Lower leg skin (tissue), 4 donors: ENCODE results near the gene ART4. TPM values are rescaled to one million over a fixed set of nuclear protein-coding genes. Genes with fewer than 3 reads are reported as not detected.

Experiments
- DNase-seq, 2 donors: peaks; one replicate each; pipeline ENCODE4 v3.0.0-alpha.2; 2019; ENCODE audit warnings: low spot score in 2 of 2
- H3K4me3 ChIP-seq: fragments of 200-600 bp; sonication (generic); 2 replicates; pipeline ENCODE4 v1.5.1; 2017; ENCODE audit warnings: mild to moderate bottlenecking, low read depth; ENCODE audit not compliant: poor library complexity, severe bottlenecking
- POLR2A ChIP-seq, 2 donors: fragments of 450-650 bp; IDR thresholded peaks; one replicate each; pipeline ENCODE4 v1.6.1; 2016 to 2017; ENCODE audit warnings: antibody characterized with exemption in 2 of 2, mild to moderate bottlenecking in 1 of 2, moderate library complexity in 1 of 2
- WGBS, 2 donors: methylation state at CpG; one replicate each; pipeline ENCODE4 v1.1.5; 2018; 5-methylcytosine and 5-hydroxymethylcytosine counted together
- intact Hi-C: fragments of 100-400 bp; cut with DNase I; formaldehyde crosslinking; loops from one replicate; pipeline ENCODE4 v1.15.0; 2023; ENCODE audit warnings: low total_unique reads
- total RNA-seq, 4 donors: library from RNA; depleted of rRNA; stranded (reverse); fragments of >200 nt; gene quantifications; one replicate each; pipeline ENCODE4 v1.1.0, GENCODE V29; 2016
- TF ChIP-seq, protein P1 (sequence below), 3 donors: fragments of 450-650 bp; IDR thresholded peaks; one replicate each; pipeline ENCODE4 v1.5.1; 2016; ENCODE audit warnings: antibody characterized with exemption in 3 of 3, mild to moderate bottlenecking in 3 of 3, moderate library complexity in 2 of 3

ART4 gene
- total RNA-seq, 4 donors from 2014 or later: 0.17 to 0.42 (median 0.17) TPM; not detected in 1

GRCh38 chr12:14836336-14837210 is 6.8 kb downstream of the ART4 start:
- no peak for TF ChIP-seq POLR2A (IDR thresholded peaks at IDR 0.05)
- TF ChIP-seq, protein P1, sequence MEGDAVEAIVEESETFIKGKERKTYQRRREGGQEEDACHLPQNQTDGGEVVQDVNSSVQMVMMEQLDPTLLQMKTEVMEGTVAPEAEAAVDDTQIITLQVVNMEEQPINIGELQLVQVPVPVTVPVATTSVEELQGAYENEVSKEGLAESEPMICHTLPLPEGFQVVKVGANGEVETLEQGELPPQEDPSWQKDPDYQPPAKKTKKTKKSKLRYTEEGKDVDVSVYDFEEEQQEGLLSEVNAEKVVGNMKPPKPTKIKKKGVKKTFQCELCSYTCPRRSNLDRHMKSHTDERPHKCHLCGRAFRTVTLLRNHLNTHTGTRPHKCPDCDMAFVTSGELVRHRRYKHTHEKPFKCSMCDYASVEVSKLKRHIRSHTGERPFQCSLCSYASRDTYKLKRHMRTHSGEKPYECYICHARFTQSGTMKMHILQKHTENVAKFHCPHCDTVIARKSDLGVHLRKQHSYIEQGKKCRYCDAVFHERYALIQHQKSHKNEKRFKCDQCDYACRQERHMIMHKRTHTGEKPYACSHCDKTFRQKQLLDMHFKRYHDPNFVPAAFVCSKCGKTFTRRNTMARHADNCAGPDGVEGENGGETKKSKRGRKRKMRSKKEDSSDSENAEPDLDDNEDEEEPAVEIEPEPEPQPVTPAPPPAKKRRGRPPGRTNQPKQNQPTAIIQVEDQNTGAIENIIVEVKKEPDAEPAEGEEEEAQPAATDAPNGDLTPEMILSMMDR (IDR thresholded peaks at IDR 0.05): no peak
- intact Hi-C loops: no loop called here
- no peak overlapping the region for H3K4me3 ChIP-seq
- WGBS, 2 donors: 69 to 72% methylated on average over 7 of the region's 7 CpGs
- DNase-seq: no peak

DNA sequence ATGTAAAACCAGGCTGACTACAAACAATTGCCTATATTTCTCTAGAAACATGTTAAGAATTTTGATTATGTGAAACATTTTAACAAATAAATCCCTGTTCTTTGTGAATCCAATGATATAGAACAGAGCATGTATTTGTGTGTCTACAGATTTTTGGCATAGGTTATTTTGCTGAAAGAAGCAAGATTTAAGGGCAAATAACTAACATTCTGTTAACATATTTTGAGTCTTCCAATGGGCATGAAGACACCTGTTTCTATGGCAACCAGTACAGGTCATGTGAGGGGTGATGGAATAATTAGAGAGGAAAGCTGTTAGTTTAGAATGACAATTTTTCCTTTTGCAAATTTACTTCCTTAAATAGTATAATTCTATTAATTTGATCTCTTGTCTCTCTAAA is 8.8 kb downstream of the ART4 start:
- H3K4me3 ChIP-seq: no peak overlapping the region
- no peak for DNase-seq
- TF ChIP-seq, protein P1 (IDR thresholded peaks at IDR 0.05): no peak
- TF ChIP-seq POLR2A (IDR thresholded peaks at IDR 0.05): no peak
- intact Hi-C loops: no loop called here

- DNase-seq: no peak
- 39 to 44% methylated on average over 1 of the region's 1 CpG for WGBS, 2 donors
- TF ChIP-seq, protein P1 (IDR thresholded peaks at IDR 0.05): no peak
- no peak for TF ChIP-seq POLR2A (IDR thresholded peaks at IDR 0.05)
- no peak overlapping the region for H3K4me3 ChIP-seq
- intact Hi-C loops: no loop called here
Observed at GRCh38 chr12:14833952-14834351, 9.4 kb downstream of the ART4 start.

DNA sequence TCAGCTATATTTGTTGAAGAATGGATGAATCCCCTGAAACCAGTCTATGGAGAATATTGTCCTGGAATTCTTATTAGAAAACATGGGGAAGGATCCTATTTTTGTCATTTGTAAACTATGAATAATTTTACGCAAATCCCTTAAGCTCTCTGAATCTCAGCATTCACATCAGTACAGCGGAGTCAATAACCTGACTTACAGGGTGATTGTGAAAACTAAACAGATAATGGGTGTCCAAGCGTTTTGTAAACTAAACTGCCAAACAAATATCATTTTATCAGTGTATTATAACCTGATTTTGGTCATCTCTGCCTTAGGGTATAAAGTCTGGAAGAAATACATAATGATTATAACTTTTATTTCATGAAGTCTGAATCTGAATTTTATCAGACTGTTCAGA is 10.0 kb downstream of the ART4 start:
- no peak for DNase-seq
- TF ChIP-seq, protein P1 (IDR thresholded peaks at IDR 0.05): no peak
- no peak for TF ChIP-seq POLR2A (IDR thresholded peaks at IDR 0.05)

DNA sequence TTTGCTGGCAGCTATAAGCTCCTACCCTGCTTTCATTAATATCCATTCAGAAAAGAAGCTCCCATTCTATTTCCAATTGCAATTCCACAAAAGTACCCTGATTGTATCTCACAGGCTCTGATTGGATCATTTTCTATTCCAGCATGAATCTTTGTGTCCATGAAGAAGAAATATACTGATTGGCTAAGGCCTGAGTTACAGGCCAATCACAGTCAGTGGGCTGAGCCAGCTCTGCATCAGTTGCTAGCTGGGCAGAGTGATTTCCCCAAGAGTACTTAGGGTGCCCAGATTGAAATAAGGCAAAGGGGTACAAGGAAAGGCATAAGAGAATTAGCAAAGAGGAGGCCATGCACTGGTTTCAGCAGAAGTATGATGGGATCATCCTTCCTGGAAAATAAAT is 14.4 kb downstream of the ART4 start:
- no peak for DNase-seq
- H3K4me3 ChIP-seq: no peak overlapping the region
- no peak for TF ChIP-seq POLR2A (IDR thresholded peaks at IDR 0.05)
- TF ChIP-seq, protein P1 (IDR thresholded peaks at IDR 0.05): no peak
- intact Hi-C loops: no loop called here

More for the DNA sequence above, 10.0 kb downstream of the ART4 start:
- WGBS, 2 donors: 80 to 89% methylated on average over 3 of the region's 3 CpGs
- no peak overlapping the region for H3K4me3 ChIP-seq
- intact Hi-C loops: no loop called here

DNA sequence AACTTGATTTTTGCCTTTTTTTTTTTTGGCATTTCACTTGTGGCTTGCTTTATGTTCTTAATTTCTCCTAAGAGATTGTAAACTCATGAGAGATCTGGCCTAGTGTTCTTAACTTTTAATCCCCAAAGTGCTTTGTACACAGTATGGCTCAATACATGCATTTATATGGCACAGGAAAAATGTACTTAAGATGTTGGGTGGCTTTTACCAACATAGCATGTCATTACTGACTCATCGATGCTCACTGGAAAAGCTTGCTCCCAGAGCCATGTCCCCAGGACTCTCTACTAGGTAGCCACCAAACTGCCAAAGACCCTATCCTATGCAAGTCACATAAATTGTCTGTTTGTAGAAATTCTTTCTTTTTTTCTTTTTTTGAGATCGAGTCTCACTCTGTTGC is 16.3 kb downstream of the ART4 start:
- intact Hi-C loops: no loop called here
- TF ChIP-seq, protein P1 (IDR thresholded peaks at IDR 0.05): no peak
- TF ChIP-seq POLR2A (IDR thresholded peaks at IDR 0.05): no peak
- no peak for DNase-seq
- no peak overlapping the region for H3K4me3 ChIP-seq
- 88 to 94% methylated on average over 2 of the region's 2 CpGs for WGBS, 2 donors
